ENCODE measurements around the gene GADL1. TPM values are rescaled to one million over a fixed set of nuclear protein-coding genes. Genes with fewer than 3 reads are reported as not detected.

The GADL1 gene
- polyA plus RNA-seq, 2 donors: 0.04 to 0.06 TPM

DNA sequence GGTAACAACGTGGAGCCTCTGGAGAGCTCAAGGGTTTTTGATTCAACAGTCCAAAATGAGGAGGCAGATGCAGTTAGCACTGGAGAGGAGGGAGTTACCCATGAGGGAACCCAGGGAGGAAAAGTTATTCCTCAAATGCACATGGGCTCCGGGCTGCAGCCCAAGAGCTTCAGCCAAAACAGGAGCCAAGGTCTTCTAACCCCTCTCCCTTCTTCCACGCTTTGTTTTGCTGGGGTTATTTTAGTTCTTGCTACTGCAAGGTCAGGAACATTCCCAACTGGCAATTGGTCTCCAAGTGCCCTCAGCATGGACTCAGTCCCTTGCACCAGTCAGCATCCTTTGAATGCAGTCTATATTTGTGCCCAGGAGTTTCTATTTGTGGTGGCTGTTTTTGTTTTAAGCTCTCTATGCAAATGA lies 198.1 kb downstream of the GADL1 start:
- Histone ChIP-seq H3K27me3 (ENCODE audit: control insufficient read depth in 1 of 2, insufficient read depth in 2 of 2, low read length in 2 of 2) (no peaks in the 10 kb centered on the region), H3K4me1 (ENCODE audit: control insufficient read depth in 2 of 2, insufficient read depth in 2 of 2, low read length in 1 of 2) (no peaks in the 10 kb centered on the region), H3K9me3 (ENCODE audit: control insufficient read depth in 2 of 2, insufficient read depth in 1 of 2, low read depth in 1 of 2, low read length in 1 of 2) (no peaks in the 10 kb centered on the region), H3K4me3 (ENCODE audit: low read depth in 1 of 2, low read length in 2 of 2) (no peak overlapping the region), H3K27ac (ENCODE audit: low read depth in 2 of 2, low read length in 1 of 2) (no peak overlapping the region), H3K36me3 (ENCODE audit: control insufficient read depth in 2 of 2, insufficient read depth in 2 of 2, low read length in 1 of 2) (peaks cover 0 to 6% of the 10 kb centered on the region in 2 donors)
- WGBS, 2 donors: 50 to 60% methylated on average over 3 of the region's 3 CpGs

DNA sequence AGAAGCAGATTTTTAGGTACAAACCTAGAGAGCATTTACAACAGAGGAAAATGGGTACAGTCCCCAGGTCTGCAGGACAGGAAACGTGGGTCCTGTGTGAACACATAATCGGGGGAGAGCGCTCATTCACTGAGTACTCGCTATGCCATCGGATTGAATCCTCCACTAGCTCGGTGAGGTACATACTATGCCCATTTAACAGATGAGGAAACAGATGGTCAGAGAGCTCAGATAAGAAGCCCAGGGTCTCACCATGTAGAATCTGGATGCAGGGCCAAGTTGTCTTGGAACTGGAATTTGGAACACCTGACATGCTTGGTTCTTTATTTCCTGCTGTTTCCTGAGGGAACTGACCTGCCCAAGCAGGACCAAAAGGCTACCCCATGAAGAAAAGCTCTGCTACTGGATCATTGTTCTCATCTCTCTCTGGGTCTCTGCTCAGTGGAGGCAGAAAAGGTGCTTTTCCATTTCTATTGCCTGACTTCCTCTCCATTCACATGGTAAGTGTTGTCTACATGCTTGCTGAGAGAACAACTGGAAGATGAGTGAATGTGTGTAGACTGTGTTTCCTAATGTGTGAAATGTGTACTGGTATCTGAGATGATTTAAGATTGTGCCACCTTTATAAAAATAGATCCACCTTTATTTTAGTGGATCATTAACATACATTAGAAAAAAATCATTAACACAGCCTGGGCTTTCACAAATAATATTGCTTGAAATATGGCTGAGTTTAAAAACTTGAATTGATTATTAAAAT lies 199.0 kb downstream of the GADL1 start:
- Histone ChIP-seq H3K4me1 (ENCODE audit: control insufficient read depth in 2 of 2, insufficient read depth in 2 of 2, low read length in 1 of 2) (no peaks in the 10 kb centered on the region), H3K27ac (ENCODE audit: low read depth in 2 of 2, low read length in 1 of 2) (no peak overlapping the region), H3K4me3 (ENCODE audit: low read depth in 1 of 2, low read length in 2 of 2) (no peak overlapping the region), H3K9me3 (ENCODE audit: control insufficient read depth in 2 of 2, insufficient read depth in 1 of 2, low read depth in 1 of 2, low read length in 1 of 2) (no peaks in the 10 kb centered on the region), H3K27me3 (ENCODE audit: control insufficient read depth in 1 of 2, insufficient read depth in 2 of 2, low read length in 2 of 2) (no peaks in the 10 kb centered on the region), H3K36me3 (ENCODE audit: control insufficient read depth in 2 of 2, insufficient read depth in 2 of 2, low read length in 1 of 2) (peaks cover 0 to 10% of the 10 kb centered on the region in 2 donors)
- 94% methylated on average over 6 of the region's 6 CpGs for WGBS, 2 donors

GRCh38 chr3:30694668-30695067 lies 199.8 kb downstream of the GADL1 start:
- WGBS, 2 donors: 92 to 93% methylated on average over 3 of the region's 3 CpGs
- peaks cover 0 to 10% of the 10 kb centered on the region in 2 donors for H3K36me3 ChIP-seq (ENCODE audit: control insufficient read depth in 2 of 2, insufficient read depth in 2 of 2, low read length in 1 of 2)

GRCh38 chr3:30694148-30694547 lies 200.3 kb downstream of the GADL1 start:
- 75% methylated on average over 3 of the region's 3 CpGs for WGBS, 2 donors
- Histone ChIP-seq H3K4me3 (ENCODE audit: low read depth in 1 of 2, low read length in 2 of 2) (no peak overlapping the region), H3K27me3 (ENCODE audit: control insufficient read depth in 1 of 2, insufficient read depth in 2 of 2, low read length in 2 of 2) (no peaks in the 10 kb centered on the region), H3K9me3 (ENCODE audit: control insufficient read depth in 2 of 2, insufficient read depth in 1 of 2, low read depth in 1 of 2, low read length in 1 of 2) (no peaks in the 10 kb centered on the region), H3K36me3 (ENCODE audit: control insufficient read depth in 2 of 2, insufficient read depth in 2 of 2, low read length in 1 of 2) (peaks cover 0 to 10% of the 10 kb centered on the region in 2 donors), H3K27ac (ENCODE audit: low read depth in 2 of 2, low read length in 1 of 2) (no peak overlapping the region), H3K4me1 (ENCODE audit: control insufficient read depth in 2 of 2, insufficient read depth in 2 of 2, low read length in 1 of 2) (no peaks in the 10 kb centered on the region)

More at GRCh38 chr3:30694668-30695067, 199.8 kb downstream of the GADL1 start:
- H3K4me1 ChIP-seq (ENCODE audit: control insufficient read depth in 2 of 2, insufficient read depth in 2 of 2, low read length in 1 of 2): no peaks in the 10 kb centered on the region
- H3K9me3 ChIP-seq (ENCODE audit: control insufficient read depth in 2 of 2, insufficient read depth in 1 of 2, low read depth in 1 of 2, low read length in 1 of 2): no peaks in the 10 kb centered on the region
- no peaks in the 10 kb centered on the region for H3K27me3 ChIP-seq (ENCODE audit: control insufficient read depth in 1 of 2, insufficient read depth in 2 of 2, low read length in 2 of 2)
- H3K27ac ChIP-seq (ENCODE audit: low read depth in 2 of 2, low read length in 1 of 2): no peak overlapping the region
- H3K4me3 ChIP-seq (ENCODE audit: low read depth in 1 of 2, low read length in 2 of 2): no peak overlapping the region

DNA sequence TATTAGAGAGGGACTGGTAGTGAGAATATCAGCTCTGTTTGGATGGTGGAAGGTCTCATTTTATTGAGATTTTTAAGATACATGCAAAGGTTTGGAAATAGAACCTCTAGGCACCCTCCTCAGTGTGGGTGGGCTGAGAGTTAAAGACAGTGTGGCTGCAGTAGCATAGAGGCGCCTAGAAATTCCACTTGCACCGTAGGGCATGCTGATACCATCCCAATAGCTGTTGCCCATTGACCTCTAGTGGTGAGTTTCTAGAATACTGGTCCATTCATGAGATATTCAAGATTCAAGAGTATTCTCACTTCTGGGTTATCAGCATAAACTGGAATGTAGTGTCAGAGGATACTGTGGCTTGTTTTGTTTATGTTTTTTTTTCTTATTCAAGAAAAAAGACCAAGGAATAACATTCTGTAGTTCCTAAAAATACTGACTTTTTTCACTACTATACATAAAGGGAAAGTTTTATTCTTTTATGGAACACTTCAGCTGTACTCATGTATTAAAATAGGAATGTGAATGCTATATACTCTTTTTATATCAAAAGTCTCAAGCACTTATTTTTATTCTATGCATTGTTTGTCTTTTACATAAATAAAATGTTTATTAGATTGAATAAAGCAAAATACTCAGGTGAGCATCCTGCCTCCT lies 200.9 kb downstream of the GADL1 start:
- Histone ChIP-seq H3K36me3 (ENCODE audit: control insufficient read depth in 2 of 2, insufficient read depth in 2 of 2, low read length in 1 of 2) (peaks cover 0 to 10% of the 10 kb centered on the region in 2 donors), H3K4me3 (ENCODE audit: low read depth in 1 of 2, low read length in 2 of 2) (no peak overlapping the region), H3K27ac (ENCODE audit: low read depth in 2 of 2, low read length in 1 of 2) (no peak overlapping the region), H3K4me1 (ENCODE audit: control insufficient read depth in 2 of 2, insufficient read depth in 2 of 2, low read length in 1 of 2) (no peaks in the 10 kb centered on the region), H3K27me3 (ENCODE audit: control insufficient read depth in 1 of 2, insufficient read depth in 2 of 2, low read length in 2 of 2) (no peaks in the 10 kb centered on the region), H3K9me3 (ENCODE audit: control insufficient read depth in 2 of 2, insufficient read depth in 1 of 2, low read depth in 1 of 2, low read length in 1 of 2) (no peaks in the 10 kb centered on the region)
- 3 to 6% methylated on average over 2 of the region's 2 CpGs for WGBS, 2 donors

DNA sequence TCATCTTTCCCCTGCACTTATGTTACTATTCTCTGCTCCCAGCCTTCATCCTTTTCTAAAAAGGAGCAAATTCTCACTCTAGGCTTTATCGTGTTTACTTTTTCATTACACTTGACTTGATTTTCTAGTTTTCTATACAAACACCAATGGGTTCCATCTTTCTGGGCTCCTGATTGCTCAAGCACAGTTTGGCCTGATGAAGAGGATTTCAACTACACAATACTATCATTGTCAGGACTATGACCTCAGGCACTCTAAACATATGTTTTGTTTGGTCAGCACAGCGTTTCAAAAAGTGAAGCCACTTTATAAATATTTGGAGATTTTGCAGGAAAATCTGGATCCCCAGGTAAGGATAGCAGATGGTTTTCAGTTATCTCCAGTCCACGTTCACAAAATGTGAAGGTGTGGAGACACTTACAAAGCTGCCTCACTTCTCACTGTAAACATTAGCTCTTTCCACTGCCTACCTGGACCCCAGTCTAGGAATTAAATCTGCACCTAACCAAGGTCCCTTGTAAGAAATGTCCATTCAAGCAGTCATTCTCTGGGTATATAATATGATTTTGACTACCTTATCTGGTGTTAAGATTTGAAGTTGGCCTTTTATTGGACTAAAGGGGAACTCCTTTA lies 201.8 kb downstream of the GADL1 start:
- peaks cover 0 to 3% of the 10 kb centered on the region in 2 donors for H3K4me1 ChIP-seq (ENCODE audit: control insufficient read depth in 2 of 2, insufficient read depth in 2 of 2, low read length in 1 of 2)
- no peaks in the 10 kb centered on the region for H3K9me3 ChIP-seq (ENCODE audit: control insufficient read depth in 2 of 2, insufficient read depth in 1 of 2, low read depth in 1 of 2, low read length in 1 of 2)
- 70 to 71% methylated on average over 3 of the region's 3 CpGs for WGBS, 2 donors
- no peak overlapping the region for H3K27ac ChIP-seq (ENCODE audit: low read depth in 2 of 2, low read length in 1 of 2)
- no peak overlapping the region for H3K4me3 ChIP-seq (ENCODE audit: low read depth in 1 of 2, low read length in 2 of 2)
- no peaks in the 10 kb centered on the region for H3K27me3 ChIP-seq (ENCODE audit: control insufficient read depth in 1 of 2, insufficient read depth in 2 of 2, low read length in 2 of 2)
- H3K36me3 ChIP-seq (ENCODE audit: control insufficient read depth in 2 of 2, insufficient read depth in 2 of 2, low read length in 1 of 2): peaks cover 0 to 10% of the 10 kb centered on the region in 2 donors

DNA sequence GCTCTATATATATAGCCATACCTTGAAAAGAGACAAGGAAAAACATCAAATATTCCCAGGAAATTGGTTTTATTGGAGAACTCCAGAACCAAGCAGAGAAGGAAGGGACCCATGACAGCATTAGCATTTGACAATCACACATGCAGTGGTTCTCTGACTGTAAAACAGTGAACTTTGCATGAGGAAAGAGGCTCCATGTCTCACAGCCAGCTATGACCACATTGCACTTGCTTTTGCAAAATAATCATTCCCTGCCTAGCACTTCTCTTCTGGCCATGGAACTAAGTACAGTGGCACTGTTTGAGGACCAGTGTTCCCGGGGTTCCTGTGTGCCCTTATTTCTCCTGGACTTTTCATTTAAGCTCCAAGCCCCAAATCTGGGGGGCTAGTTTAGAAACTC lies 202.5 kb downstream of the GADL1 start:
- H3K27me3 ChIP-seq (ENCODE audit: control insufficient read depth in 1 of 2, insufficient read depth in 2 of 2, low read length in 2 of 2): no peaks in the 10 kb centered on the region
- H3K27ac ChIP-seq (ENCODE audit: low read depth in 2 of 2, low read length in 1 of 2): no peak overlapping the region
- 87 to 92% methylated on average over 1 of the region's 1 CpG for WGBS, 2 donors
- peaks cover 0 to 10% of the 10 kb centered on the region in 2 donors for H3K36me3 ChIP-seq (ENCODE audit: control insufficient read depth in 2 of 2, insufficient read depth in 2 of 2, low read length in 1 of 2)
- H3K4me1 ChIP-seq (ENCODE audit: control insufficient read depth in 2 of 2, insufficient read depth in 2 of 2, low read length in 1 of 2): peaks cover 0 to 3% of the 10 kb centered on the region in 2 donors
- no peak overlapping the region for H3K4me3 ChIP-seq (ENCODE audit: low read depth in 1 of 2, low read length in 2 of 2)
- no peaks in the 10 kb centered on the region for H3K9me3 ChIP-seq (ENCODE audit: control insufficient read depth in 2 of 2, insufficient read depth in 1 of 2, low read depth in 1 of 2, low read length in 1 of 2)

- Histone ChIP-seq H3K27ac (ENCODE audit: low read depth in 2 of 2, low read length in 1 of 2) (peak overlapping the region in 1 of 2 donors; percentile 13), H3K4me1 (ENCODE audit: control insufficient read depth in 2 of 2, insufficient read depth in 2 of 2, low read length in 1 of 2) (peaks cover 0 to 3% of the 10 kb centered on the region in 2 donors), H3K9me3 (ENCODE audit: control insufficient read depth in 2 of 2, insufficient read depth in 1 of 2, low read depth in 1 of 2, low read length in 1 of 2) (no peaks in the 10 kb centered on the region), H3K4me3 (ENCODE audit: low read depth in 1 of 2, low read length in 2 of 2) (no peak overlapping the region), H3K36me3 (ENCODE audit: control insufficient read depth in 2 of 2, insufficient read depth in 2 of 2, low read length in 1 of 2) (peaks cover 0 to 10% of the 10 kb centered on the region in 2 donors), H3K27me3 (ENCODE audit: control insufficient read depth in 1 of 2, insufficient read depth in 2 of 2, low read length in 2 of 2) (no peaks in the 10 kb centered on the region)
- 73 to 76% methylated on average over 10 of the region's 10 CpGs for WGBS, 2 donors
Measured at GRCh38 chr3:30691249-30691880, 203.1 kb downstream of the GADL1 start.

- no peaks in the 10 kb centered on the region for H3K27me3 ChIP-seq (ENCODE audit: control insufficient read depth in 1 of 2, insufficient read depth in 2 of 2, low read length in 2 of 2)
- no peaks in the 10 kb centered on the region for H3K9me3 ChIP-seq (ENCODE audit: control insufficient read depth in 2 of 2, insufficient read depth in 1 of 2, low read depth in 1 of 2, low read length in 1 of 2)
- no peak overlapping the region for H3K27ac ChIP-seq (ENCODE audit: low read depth in 2 of 2, low read length in 1 of 2)
- peaks cover 0 to 4% of the 10 kb centered on the region in 2 donors for H3K4me1 ChIP-seq (ENCODE audit: control insufficient read depth in 2 of 2, insufficient read depth in 2 of 2, low read length in 1 of 2)
- H3K4me3 ChIP-seq (ENCODE audit: low read depth in 1 of 2, low read length in 2 of 2): no peak overlapping the region
- H3K36me3 ChIP-seq (ENCODE audit: control insufficient read depth in 2 of 2, insufficient read depth in 2 of 2, low read length in 1 of 2): peaks cover 0 to 7% of the 10 kb centered on the region in 2 donors
- WGBS, 2 donors: 76 to 80% methylated on average over 2 of the region's 2 CpGs
Measured at GRCh38 chr3:30690199-30690598, 204.3 kb downstream of the GADL1 start.

Measured in esophagus (tissue), 2 donors.